ENCODE measurements around the gene WT1.

- TF ChIP-seq GLIS1 (tag by site-specific recombination; IDR thresholded peaks at IDR 0.05) = no peak
- TF ChIP-seq ZBTB49 (tag by site-specific recombination; IDR thresholded peaks at IDR 0.05; ENCODE audit: low read depth) = no peak
Measured at GRCh38 chr11:32446227-32446626, 10.9 kb upstream of the WT1 start.

Measured in HEK293 (cell line).